GM18867 (cell line): ENCODE results near the gene CTAGE9.

Experiments used
- ATAC-seq: cut with Tn5 transposase; IDR thresholded peaks from one replicate; pipeline ENCODE4 v1.9.1; 2021; ENCODE audit warnings: mild to moderate bottlenecking, moderate library complexity; ENCODE audit not compliant: unreplicated experiment

Gene CTAGE9

DNA sequence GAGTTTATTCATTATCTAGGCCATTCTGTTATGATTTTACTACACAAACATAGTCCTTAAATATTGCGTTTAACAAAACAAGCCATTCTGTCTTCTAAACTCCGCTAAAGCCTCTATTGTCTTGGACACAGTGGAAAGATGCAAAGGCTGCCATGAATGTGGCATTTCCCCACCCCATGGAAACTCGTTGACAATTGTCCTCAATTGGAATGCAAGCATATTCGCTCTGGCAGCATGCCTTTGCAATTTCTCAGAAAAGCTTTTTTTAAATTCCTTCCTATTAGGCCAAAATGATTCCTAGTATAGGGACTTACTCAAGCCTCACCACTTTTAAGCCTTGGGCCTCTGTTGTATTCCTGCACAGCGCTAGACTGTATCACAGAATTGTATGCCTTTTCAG lies 32.4 kb downstream of the CTAGE9 start:
- ATAC-seq = no peak

DNA sequence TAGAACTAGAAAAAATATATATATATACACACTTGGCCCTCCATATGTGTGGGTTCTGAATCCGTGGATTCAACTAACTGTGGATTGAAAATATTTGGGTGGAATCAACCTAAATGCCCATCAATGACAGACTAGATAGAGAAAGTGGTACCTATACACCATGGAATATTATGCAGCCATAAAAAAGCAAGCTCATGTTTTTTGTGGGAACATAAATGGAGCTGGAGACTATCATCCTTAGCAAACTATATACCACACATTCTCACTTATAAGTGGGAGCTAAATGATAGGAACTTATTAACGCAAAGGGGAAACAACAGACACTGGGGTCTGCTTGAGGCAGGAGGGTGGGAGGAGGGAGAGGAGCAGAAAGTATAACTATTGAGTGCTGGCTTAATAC lies 37.6 kb downstream of the CTAGE9 start:
- no peak for ATAC-seq

DNA sequence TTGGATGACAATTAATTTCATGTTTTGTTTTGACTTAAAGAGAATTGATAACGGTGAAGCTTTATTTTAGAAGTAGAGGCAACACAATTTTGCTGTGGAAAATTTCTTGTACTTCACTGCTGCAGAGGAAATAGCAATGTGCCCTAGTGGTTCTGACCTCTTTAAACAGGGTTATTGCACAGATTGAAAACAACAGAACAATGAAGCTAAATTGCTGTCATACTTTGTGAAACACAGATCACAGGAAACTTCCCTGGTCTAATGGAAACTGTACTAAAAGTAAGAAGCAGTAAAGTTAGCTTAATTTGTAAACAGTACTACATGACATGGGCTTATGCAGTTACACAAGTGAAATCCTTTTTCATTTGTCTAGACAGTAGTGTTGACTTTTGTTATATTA lies 40.9 kb downstream of the CTAGE9 start:
- ATAC-seq = no peak

- no peak for ATAC-seq
Observed at GRCh38 chr6:131663578-131664165, 47.1 kb downstream of the CTAGE9 start.

DNA sequence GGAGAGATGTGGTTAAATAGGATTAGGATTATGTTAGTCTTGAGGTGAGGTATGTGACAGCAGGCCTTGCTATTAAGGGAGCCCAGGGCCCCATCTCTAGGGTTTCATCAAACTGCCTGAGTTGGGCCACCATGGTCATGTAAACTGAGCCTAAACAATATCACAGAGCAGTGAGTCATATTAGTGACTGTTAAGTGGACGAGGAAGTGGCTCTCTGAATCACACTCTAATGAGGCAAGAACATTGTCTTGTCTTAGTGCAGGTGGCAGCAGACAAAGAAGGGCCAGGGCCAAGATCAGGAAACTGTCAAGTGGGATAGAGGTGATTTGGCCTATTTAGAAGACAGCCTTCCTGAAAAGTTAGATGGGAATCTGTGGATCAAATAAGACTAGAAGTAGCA lies 50.6 kb downstream of the CTAGE9 start:
- ATAC-seq = no peak
